Measurements from ENCODE around the gene DUSP8.

DUSP8 gene

DNA sequence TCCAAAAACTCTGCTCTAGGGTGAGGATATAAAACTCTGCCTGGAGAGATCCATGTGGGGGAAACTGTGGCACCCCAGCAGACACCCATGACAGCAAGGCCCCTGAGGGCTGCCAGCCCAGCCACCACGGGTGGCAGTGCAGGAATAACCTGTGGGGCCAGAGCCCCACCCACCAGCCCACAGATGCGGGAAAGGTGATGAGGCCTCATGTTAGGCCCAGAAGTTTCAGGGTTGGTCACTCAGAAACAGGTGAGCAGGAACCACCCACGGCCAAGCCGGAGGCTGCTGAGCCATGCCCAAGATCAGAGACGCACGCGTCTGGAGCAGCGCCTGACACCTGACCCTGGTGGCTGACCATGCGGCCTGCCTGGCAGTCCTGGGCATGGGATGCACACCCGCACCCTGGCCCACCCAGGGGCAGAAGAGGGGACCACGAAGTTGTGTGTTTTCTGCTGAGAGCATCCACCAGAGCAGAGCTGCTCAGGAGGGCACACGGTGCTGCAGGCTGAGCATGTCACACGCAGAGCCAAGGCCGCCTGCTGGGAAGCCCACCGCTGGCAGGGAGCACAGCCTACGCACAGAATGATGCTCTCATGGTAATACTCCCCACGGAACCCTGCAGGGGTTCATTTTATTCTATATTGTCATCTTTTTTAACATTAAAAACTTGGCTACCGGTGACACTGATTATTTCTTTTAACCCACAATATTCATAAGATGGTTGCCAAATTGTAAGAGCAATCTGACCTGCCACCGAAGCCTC, 41.2 kb downstream of the DUSP8 start:
- no peak for DNase-seq

DNA sequence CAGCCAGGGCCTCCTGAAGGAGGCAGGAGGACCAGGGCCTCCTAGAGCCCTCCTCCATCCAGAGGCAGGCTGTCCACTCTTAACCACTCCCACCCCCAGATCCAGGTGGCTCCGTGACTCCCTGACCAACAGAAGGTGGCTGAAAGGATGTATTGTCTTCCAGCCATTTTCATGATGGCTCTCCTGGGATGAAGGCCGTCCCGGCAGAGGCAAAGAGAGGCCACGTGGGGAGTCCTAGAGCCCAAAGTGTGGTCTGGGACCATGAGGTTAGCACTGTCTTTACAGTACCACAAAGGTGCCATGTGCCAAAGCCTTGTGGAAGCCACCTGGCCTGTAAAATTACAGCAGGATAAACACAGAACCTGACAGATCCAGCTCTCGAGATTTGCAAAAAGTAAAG, 42.3 kb downstream of the DUSP8 start:
- DNase-seq = no peak

DNA sequence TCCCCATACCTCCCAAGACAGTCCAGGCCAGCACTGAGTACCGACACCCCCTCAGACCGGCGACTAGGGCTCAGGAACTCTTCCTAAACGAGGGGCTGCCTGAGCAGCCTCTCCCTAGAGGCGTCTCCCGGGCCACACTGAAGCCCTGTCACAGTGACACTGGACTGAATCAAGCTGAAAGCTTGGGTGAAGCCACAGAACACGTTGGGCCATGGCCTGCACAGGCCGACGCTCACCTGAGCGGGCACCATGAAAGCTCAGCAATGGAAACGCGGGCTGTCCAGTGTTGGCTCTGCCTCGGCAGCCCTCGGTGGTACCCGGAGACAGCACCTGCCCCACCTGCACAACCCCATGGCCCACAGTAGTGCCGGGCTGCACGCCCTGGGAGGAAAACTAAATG, 42.8 kb downstream of the DUSP8 start:
- DNase-seq = no peak

DNA sequence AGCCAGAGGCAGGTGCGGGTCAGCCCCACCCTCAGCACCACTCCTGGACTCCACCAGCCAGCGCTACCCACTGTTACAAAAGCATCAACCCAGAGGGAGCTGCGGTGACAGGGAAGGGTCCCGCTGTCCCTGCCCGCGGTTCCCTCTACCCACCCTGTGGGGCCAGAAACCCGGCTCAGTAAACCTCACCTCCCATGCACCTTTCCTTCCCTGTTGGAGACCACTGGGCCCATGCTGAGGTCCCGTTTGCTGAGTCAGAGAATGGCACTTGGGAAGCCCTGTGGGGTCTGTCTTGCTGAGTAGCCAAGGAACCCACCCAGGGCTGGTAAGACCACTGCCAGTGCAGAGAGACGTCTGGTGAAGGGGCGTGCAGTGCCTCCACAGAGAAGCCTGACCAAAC, 43.4 kb downstream of the DUSP8 start:
- no peak for DNase-seq

DNA sequence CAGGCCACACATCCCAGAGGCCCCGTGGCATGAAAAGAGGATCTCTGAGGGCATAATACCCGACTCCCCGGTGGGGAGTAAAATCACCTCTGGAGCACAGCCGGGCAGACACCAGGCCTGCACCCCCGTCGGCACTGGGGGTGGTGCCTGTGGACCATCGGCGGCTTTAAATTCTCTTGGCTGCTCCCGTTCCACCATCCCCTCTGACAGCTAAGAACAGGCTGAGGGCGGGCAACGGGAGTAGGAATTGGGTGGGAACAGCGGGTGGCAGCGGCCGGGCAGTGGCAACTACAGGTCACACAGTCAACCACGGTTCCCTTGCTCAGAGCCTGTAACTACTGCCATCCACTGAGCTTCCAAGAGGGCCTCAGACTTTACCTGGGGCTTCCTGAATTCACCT, 45.3 kb downstream of the DUSP8 start:
- DNase-seq = no peak

DNA sequence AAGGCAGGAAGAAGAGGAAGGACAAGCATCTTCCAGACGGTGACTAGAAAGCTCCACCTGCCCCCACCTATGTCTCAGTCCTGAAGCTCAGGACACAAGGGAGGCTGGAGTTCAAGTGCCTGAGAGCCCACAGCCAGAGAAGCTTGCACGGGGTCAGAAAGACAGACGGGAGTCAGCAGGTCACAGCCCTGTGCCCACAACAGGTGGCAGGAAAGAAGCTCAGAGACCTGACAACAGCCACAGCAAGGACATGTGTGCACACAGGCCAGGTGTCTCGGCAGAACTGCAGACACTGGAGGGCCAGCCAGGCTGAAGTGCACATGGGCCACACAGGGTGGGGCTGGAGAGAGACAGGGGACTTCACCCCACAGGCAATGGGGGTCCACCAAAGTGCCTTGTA, 48.3 kb downstream of the DUSP8 start:
- DNase-seq = no peak

DNA sequence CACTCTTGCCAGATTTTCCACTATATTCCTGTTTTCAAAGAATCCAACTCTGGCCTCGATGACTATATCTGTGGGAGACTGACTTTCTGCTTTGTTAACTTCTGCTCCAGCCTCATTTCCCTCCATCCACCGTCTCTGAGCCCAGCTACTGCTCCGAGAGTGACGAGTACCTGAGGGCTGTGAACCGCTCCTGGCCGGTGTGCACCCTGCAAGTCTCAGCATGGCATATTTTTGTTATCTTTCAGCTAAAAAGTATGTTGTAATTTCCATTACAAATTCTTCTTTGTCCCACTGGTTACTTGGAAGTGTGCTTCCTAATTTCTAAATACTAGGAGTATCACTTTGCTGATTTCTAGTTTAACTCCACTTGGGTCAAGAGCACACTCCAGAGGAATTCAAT, 49.0 kb downstream of the DUSP8 start:
- DNase-seq = no peak

DNA sequence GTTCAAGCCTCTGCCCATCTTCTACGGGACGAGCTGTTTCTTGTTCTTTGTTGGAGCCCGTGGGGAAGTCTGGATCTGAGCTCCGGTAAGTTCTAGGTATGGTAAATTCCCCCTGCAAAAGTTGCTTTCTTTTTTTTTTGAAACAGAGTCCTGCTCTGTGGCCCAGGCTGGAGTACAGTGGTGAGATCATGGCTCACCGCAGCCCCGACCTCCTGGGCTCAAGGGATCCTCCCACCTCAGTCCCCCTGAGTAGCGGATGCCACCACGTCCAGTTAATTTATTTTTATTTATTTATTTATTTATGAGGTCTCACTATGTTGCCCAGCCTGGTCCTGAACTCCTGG, 50.0 kb downstream of the DUSP8 start:
- no peak for DNase-seq

DNA sequence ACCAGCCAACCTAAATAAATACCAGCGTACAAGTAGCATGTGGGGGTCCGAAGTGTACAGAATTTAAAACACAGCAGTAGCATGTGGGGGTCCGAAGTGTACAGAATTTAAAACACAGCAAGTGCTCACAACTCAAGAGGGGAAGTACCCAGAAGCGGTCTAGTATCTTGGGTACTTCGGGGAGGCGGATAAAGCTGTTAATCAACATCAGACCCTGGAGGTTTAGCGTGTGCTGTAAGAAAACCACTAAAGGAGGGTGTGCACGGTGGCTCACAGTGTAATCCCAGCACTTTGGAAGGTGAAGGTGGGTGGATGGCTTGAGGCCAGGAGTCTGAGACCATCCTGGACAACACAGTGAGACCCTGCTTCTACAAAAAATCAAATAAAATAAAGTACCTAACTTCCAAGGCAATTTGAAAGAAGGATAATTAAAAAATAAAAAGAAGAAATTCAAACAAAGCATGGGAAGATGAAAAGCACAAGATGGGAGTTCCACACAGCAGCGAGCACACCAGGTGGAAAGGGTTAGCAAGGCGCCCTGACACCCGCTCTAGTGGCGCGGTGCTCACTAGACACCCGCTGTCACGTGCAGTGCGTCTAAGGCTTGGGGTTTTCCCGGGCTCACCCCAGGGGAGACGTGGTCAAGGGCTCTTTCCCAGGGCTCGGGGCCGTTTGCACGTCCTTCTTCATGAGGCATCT, 50.5 kb downstream of the DUSP8 start:
- peak; percentile 9 for DNase-seq

DNA sequence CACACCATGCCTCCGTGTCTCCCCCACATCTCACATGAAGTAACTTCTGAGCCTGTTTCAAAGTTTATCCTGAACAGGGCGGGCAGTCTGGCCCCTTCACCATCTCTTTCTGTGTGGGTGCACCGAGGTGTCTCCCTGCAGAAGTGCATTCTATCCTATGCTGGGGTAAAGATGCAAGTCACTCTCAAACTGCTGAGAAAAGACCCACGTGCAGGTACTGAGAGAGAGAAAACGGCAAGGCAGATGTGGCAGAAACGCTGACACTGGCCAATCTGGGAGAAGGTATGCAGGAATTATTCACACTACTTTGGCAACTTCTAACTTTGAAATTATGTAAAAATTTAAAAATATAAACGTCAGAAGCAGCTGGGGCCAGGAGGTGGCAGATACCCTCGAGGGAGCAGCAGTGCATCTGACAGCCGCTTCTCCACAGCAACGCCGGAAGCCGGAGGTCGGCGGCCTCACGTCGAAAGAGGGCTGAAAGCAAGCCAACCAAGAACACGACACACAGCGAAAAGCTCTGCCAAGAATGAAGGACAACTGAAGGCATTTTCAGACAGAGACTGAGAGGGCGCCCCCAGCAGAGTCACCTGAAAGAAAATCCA, 51.3 kb downstream of the DUSP8 start:
- no peak for DNase-seq

DNA sequence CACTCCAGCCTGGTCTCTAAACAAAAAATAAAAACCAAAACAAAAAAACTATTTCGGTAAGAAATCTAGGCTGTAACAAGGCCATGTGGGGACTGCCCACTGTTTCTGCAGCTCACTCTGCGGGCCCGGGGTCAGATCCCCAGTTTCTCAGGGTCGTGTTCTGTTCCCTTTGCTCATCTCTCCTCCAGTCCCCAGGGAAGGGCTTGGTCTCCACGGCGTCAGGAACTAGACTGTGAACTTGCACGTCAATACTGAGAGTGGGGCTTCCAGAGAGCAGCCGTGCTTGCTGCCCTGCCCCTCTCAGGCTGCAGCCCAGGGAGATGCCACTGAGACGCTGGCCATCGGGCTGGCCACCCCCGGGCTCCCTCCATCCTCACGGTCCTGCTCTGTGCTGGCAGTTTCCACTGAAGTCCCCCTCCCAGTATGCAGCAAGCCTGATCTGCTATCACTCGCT, 51.8 kb downstream of the DUSP8 start:
- no peak for DNase-seq

DNA sequence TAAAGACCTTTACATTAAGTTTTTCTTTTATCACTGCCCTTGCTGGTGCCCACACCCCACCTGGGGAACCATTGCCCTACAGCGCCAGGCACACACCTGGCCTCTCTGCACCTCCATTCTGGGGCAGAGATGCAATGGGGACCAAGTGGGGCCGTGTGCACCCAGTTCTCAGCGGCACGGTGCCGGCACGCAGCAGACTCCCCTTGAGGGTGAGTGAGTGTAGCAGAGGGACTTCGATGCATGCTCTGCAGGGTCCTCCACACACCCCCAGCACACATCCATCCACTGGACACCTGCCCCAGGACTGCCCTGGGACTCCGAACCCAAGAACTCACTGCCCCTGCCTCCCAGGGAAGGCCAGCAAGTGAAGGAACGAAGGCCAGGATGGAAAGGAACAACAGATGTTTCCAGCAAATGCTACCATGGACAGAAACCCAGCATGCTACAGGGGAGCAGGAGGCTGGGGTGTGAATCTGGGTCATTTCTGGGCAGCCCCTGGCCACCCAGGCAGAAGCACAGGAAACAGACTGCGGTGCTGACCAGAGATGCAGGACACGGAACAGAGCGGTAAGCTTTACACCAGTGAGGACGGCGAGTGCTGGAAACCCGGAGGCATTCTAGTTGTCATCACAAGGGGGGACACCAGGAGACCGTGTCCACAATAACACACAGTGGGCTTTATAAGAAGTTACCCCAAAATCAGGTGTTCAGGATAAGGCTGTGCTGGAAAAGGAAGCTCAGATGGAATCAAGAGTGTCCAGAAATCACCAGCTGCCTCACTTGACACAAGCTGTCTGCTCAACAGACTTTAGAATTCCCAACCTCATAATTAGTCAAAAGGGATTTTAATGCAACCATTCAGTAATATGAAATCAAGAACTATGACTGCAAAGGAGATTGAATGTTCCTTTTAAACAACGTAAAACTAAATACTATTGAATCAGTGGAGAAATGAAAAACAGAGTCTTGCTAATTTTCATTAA, 52.8 kb downstream of the DUSP8 start:
- no peak for DNase-seq

DNA sequence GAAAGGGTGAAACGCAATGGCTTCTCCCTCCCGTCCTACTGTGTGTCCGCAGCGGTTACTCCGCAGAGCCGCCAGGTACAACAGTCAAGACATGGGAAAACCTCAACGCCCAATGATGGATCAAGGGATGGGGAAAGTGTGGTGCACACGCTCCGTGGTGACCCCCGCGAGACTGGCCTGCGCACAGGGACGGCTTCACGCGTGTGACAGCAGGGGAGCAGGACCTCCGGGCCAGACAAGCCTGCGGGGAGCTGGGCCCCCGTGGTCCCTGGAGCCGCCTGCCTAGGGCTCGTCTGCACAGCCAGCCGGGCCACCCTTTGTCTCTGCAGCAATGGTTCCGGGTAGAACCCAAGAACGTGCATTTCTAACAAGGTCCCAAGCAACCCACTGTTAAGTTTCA, 53.8 kb downstream of the DUSP8 start:
- no peak for DNase-seq

DNA sequence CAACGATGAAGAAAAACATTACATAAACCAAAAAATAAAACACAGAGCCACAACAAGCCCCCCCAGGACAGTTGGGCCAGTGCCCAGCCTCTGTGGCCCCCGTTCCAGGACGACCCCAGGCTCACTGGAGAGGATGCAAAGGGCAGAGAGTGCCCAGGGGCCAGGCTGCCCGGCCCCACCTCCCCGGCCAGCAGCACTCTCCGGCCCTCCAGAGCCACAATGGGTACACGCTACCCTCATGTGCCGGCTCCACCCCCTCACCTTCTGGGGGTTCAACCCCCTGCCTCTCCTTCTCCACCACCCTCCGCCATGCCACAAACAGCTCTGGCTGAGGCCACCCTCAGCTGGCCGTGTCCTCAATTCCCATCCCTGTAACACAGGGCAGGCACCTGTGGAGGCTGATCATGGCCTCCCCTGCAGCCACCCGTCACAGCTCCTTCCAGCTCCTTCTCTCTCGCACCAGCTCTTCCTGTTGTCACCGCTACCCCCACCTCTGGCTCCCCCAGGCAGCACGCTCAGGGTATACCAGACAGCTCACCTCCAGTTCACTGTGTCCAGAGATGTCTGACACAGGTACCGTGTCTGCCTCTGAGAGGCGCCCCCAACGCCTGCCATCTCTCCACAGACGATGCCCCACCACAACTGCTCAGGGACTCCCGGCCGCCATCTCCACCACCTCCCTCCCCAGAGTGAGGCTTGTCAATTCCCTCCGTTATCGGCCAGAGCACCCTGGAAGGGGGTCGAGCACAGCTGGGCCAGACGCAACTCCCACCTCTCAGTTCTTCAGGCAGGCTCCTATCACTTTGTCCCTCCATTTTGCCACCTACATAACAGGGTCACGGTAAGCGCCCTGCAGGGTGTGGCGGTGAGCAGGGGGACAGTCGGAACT, 54.7 kb downstream of the DUSP8 start:
- DNase-seq = no peak

DNA sequence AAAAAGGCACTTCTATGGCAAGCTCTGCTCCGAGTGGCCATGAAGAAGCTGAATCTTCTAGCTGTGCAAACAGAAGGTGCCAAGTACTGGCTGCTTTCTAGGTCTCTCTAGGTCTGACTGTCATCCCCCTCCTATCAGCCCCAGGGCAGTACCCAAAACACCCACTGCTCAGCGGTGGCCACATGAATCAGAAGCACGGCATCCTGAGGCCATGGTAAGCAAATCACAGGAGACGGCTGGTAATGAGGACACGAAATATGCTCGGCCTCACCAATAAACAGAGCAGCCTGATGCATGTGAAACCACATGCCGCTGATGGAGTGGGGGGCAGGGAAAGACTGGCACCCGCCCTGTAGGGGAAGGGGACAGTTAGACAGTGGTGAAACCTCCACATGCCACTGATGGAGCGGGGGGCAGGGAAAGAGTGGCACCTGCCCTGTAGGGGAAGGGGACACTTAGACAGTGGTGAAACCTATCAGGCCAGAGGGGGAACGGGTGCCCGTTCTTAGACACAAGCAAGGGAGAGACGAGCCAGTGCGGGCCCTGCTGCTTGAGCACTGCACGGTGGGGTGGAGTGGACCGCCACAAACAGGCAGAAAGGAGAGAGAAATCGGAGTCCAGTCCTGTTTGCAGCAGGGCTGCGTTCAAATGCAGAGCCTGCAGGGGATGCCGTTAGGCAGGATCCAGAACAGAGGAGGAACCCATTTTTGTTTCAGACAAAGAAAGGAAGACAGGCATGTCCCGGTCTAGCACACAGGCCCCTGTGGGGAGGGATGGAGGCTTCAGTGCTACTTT, 55.6 kb downstream of the DUSP8 start:
- no peak for DNase-seq

DNA sequence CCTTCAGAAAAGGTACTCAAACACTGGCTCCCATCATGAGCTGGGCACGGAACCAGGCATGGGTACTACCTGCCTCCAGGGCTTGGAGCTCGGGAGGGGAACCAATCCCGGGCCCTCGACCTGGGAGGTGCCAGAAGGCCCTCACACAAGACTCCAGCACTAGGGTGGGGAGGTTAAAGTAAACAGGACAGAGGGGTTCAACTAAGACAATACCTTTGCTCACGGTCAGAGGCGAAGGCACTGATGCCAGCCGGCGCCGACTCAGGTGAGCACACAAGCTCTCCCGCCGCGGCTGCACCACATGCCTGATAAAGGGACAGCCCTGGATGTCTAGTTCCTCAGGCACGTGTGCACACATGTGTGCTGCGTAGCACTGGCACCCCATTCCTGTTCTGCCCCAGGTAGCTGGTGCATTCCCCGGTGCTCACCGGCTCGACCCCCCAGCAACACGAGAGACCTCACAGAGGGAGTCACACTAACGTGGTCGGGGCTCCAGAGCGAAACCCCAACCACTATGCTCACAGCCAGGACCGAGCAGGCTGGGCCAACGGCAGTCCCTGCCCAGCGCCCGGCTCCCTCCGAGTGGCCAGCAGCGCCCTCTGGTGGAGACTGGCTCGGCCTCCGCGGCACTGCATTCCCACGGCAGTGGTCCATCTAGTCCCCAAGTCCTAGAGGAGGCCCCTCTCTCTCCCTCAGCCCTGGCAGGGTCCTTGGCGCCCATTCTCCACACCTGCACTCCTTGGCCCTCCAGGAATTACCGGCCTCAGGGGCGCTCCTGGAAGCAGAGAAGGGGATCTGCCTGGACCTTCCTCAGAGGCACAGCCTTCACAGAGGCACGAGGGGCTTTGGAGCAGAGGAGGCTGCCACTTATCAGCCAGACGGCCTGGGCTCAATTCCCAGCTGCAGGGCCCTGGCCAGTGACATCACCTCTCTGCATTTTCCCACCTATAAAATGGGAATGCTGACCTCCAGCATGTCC, 56.7 kb downstream of the DUSP8 start:
- peak; percentile 69 for DNase-seq

DNA sequence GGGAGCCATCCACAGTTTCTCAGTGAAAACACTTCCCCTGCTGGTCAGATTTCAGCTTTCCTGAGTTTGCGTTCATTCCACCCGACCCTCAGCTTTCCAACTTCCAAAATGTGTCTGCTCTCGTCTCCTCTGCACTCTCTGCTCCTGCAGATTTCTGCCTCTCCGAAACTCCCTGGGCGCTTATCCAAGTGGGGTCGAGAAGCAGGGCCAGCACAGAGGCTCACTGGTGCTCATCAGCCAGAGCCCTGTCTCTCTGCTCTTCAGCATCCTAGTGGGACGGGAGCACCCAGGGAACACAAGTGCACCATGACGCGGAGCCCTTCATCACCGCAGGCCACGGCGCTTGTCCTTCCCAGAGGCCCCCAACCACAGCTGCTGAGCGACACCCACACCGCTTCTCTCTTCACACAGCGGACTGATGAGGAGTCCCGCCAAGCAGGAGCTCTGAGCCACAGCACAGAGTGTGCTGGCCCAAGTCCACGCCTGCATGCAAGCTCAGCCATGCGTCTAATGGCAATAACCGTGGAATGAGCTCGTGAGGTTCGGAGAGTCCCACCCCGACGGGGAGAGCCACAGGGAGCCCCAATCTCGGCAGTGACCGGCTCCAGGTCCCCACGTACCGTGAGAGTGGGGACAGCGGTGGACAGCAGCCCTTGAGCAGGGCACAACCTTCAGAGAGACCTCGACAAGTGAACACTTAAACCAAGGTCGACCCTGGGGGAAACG, 57.6 kb downstream of the DUSP8 start:
- no peak for DNase-seq

DNA sequence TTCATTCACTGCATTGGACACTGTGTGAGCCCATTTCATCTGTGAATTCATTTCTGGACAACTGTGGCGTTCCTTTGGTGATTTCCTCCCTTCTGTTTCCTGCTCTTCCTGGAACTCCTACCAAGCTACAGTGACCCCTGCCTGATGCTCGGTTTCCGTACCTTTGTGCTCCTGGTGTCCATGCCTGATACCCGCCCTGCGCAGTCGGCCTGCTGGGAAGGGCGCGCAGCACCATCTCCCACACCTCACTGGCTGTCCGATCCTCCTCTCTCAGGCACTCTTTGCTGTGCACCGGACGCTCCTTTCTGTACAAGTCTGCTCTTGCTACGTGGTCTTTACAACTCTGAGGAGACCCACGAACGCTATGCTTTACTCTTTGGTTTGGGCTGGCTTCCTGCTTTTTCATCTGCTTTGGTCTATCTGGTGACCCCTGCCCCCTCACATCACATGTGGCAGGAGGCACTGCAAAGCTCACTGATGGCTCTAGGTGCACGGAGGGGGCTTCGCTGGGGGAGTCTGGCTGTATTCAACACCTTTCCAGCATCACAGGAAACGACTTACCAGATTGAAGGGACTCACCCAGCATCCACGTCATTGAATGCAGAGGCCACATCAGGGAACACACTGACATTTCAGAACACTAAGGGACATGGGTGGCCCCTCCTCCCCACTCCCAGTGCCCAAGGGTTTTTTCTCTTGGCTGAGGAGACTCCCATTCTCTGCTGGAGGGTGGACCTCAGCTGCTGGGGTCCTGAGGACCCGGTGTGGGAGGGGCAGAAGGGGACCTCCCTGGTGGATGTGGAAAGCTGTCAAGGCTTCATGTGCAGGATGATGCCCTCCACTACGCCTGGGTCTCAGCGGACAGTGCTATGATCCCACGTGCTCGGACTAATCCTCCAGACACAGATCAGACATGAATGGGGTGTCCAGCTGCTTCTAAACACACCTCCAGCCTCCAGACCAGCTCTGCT, 58.5 kb downstream of the DUSP8 start:
- DNase-seq = no peak

Data from CD4-positive, alpha-beta T cell treated with Interleukin-12 subunit alpha and Interleukin-12 subunit beta, for 1 hour (primary cell).